HG02610 (cell line): Measurements from ENCODE around the gene ZNF827.

Experiments
- ATAC-seq: cut with Tn5 transposase; IDR thresholded peaks from one replicate; pipeline ENCODE4 v1.9.1; 2021; ENCODE audit warnings: mild to moderate bottlenecking, moderate library complexity; ENCODE audit not compliant: unreplicated experiment

Gene ZNF827

GRCh38 chr4:145868637-145869409, 69.8 kb downstream of the ZNF827 start:
- ATAC-seq = peak; percentile 77

DNA sequence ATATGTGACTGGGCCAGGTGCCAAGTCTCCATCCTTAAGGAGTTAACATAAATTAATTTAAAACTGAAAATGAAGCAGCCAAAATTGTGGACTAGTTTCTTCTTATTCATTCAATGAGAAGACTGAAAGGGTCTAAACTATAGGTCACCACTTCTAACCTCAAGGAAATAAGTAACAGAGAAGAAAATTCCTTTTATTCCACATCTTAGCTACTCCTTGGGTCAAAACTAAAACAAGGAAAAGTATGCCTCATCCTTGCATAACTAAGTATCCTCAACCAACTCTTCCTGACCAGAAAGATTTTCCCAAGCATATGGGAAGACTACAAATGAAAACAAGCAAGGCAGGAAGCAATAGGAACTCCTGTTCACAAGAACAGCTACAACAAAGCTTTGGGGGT, 71.2 kb downstream of the ZNF827 start:
- ATAC-seq = no peak

GRCh38 chr4:145866991-145867390, 71.6 kb downstream of the ZNF827 start:
- ATAC-seq = no peak

DNA sequence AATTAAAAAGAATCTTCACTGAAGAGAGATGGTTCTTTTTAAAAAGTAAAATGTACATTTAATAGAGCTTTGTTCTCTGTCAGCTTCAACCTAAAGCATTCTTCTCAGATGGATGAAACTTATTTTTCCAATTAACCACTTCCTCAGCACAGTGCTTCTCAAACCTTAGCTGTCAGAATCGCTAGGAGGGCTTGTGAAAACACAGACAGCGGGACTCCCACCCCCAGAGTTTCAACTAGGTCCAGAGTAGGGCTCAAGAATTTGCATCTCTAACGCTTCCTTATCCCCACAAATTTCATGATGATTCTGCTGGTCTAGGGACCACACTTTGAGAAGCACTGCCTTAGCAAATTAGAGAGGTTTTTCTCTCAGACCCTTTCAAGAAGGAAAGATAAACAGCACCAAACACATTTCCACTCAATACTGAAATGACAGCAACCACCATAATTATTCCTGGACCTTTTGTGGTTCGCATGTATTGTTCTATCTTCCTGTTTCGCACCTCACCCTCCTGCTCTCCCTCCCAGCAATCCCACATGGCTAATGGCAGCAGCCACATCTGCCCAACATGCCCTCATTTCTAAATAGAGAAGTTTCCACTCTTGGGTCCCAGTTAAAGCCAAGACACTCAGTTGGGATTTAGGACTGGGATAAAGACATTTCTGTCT, 73.2 kb downstream of the ZNF827 start:
- peak; percentile 40 for ATAC-seq

GRCh38 chr4:145863191-145863590, 75.4 kb downstream of the ZNF827 start:
- no peak for ATAC-seq

DNA sequence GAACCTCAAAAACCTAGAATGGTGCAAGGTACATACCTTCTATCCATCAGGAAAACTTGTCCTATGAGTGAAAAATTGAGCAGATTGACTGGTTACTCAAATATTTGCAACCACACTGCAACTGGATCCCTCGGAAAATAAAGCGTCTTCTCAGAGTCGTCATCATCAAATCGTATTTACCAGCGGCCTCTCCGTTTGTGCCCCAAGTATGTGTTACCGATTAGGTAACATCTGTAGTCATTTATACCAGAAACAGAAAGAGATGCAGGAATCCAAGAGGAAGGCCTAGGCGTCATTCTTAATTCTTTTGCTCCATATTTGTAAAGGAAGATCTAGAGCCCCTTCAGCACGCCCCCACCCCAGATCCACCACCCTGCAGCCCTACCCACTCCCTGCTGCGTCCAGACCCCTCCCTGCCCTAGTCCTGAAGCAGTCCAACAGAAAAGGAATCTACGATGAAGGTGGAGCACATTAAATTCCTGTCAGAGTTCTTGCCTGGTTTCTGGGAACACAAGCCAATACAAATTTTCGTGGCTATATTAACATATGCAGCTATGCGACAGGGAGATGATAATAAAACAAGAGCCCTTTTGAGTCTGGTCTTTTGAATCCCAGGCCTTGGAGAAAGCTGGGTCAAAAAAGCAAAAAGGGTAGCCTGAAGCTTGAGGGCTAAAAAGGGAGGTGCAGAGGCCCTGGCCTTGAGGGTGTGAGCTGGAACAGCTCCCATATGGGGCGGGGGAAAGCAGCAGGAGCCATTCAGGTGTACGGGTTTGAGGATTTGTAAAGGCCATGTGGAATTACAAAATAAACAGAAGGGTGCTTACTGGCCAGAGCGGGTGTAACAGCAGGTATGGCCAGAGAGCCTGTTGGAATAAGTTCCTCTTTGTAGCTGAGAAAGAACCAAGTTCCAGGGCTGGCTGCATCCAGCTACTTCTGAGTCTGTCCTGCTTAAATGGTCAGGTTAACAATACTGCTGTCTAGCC, 77.0 kb downstream of the ZNF827 start:
- no peak for ATAC-seq

DNA sequence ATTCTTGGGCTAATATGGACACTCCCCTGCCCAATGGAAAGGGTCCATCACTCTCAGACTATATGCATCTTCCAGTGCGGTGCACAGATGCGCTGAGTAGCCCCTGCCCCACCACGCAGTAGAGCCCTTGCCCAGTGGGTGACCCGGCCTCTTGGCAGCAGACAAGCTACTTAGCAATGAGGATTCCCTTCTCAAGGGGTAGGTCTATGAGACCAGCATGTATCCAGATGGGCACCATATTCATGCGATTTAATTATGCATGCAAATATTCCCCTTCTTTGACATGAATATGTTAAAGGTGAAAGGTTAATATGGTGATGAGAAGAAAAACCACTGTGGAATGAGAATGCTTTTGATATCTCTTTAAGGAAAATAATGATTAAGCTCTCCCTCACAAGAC, 77.7 kb downstream of the ZNF827 start:
- ATAC-seq = no peak

GRCh38 chr4:145860446-145860845, 78.2 kb downstream of the ZNF827 start:
- ATAC-seq = no peak

- no peak for ATAC-seq
These were observed 78.7 kb downstream of the ZNF827 start for GRCh38 chr4:145859926-145860325.

DNA sequence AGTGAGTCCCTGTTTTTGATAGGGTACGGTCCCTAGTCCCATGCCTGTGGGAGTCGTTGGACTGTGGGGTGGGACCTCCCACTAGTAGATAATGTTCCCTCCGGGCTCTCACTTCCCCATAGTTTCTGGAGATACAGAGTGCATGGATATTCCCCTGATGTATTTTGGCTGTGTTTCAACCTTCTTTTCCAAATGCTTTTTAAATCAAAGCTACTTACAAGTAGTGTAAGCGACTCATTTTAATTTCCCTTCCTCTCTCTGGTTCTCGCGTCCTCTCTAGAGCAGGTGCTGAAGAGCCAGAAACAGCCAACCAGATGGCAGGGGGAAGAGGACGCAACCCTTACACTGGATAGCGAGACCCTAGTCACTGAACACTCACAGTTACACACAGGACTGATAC, 79.2 kb downstream of the ZNF827 start:
- ATAC-seq = no peak

- ATAC-seq = no peak
These were observed 86.3 kb downstream of the ZNF827 start for GRCh38 chr4:145852256-145852839.

DNA sequence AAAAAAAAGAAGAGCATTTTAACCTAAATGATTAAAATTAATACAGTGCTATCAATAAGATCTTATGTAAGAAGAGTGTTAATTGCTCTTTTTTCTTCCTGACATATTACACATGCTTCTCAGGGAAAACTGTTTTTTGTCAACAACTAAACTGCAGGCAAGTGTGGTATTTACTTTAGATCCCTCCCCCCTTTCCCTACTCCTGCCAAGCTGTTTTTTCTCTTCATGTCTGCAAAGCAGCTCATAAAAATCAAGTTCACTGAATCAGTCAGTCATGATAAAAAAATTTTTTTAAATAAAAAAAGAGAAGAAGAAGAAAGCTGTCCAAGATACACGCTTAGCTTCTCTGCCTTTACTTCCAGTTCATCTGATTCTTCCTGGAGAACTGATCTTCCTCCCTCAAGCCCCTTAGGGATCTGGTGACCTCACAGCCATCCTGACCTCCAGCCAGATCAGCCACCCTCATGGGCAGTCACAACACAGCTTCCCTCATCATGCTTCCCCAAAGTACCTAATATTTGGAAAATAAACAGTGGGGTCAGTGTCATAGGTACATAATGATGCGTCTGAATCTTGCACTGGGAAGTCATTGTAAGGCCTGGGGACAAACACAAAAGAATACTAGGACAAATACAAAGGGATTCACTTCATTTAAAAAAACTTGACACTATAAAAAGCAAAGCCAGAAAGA, 87.0 kb downstream of the ZNF827 start:
- no peak for ATAC-seq

GRCh38 chr4:145847764-145848163, 90.9 kb downstream of the ZNF827 start:
- ATAC-seq = no peak

GRCh38 chr4:145845118-145845517, 93.5 kb downstream of the ZNF827 start:
- no peak for ATAC-seq

DNA sequence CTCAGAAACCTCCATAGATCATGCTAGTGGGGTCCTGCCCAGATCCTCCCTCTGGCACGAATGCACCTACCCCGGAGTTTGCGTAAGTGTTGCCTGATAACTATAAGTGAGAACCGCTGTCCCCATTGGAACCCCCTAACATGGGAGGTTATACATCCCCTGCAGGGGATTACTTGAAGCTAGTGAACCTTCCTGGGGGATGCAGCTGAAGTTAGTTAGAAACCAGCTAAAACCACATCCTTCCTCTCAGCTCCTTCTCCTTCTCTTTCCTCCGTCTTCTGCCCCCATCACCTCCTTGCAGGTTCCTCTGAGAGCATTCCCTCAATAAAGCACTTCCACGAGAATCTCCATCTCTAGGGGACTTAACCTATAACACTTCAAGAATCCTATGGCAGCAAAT, 95.0 kb downstream of the ZNF827 start:
- ATAC-seq = peak; percentile 42

GRCh38 chr4:145843148-145843547, 95.5 kb downstream of the ZNF827 start:
- ATAC-seq = no peak

- no peak for ATAC-seq
These were observed 96.3 kb downstream of the ZNF827 start for GRCh38 chr4:145842224-145842887.

DNA sequence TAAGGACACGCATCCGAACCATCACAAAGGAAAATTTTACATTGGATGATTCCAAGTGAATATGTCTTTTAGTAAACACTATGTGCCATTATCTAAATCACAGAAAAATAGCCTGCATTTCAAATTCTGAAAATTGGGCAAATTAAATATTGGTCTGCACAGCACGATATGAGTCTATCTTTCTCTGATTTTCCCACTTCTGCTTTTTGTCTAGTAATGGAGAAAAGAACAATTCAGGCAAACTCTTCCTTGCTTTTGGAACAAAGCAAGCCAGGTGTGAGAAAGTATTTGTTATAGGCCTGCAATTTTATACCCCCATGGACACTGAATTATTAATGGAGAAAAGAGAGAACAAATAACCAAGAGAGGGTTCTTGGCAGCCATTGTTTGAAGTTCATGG, 97.8 kb downstream of the ZNF827 start:
- ATAC-seq = no peak

GRCh38 chr4:145840162-145840768, 98.4 kb downstream of the ZNF827 start:
- peak; percentile 82 for ATAC-seq
